Vagina (tissue), 2 donors: ENCODE data around the gene TRIM59. TPM values are rescaled to one million over a fixed set of nuclear protein-coding genes. Genes with fewer than 3 reads are reported as not detected.

Source experiments
- DNase-seq, 2 donors: peaks; one replicate each; pipeline ENCODE4 v3.0.0-alpha.2; 2017; ENCODE audit errors: extremely low spot score in 2 of 2
- H3K27ac ChIP-seq: fragments of 200-600 bp; sonication (generic); one replicate; pipeline ENCODE4 v1.5.1; 2019
- H3K27me3 ChIP-seq: fragments of 200-600 bp; sonication (generic); one replicate; pipeline ENCODE4 v1.5.1; 2019
- H3K36me3 ChIP-seq, 2 donors: fragments of 200-600 bp; sonication (generic); one replicate each; pipeline ENCODE4 v1.5.1; 2017 to 2019
- H3K4me1 ChIP-seq: fragments of 200-600 bp; sonication (generic); one replicate; pipeline ENCODE4 v1.5.1; 2019
- H3K4me3 ChIP-seq, 2 donors: fragments of 200-600 bp; sonication (generic); 1 replicate in 1 of 2; 2 replicates in 1 of 2; pipeline ENCODE4 v1.5.1; 2016 to 2019
- H3K9me3 ChIP-seq: fragments of 200-600 bp; sonication (generic); one replicate; pipeline ENCODE4 v1.5.1; 2019
- CTCF ChIP-seq, 3 experiments: fragments of 450-650 bp in 2 of 3; fragments of 200-600 bp in 1 of 3; sonication (generic) in 1 of 3; IDR thresholded peaks; one replicate each; pipeline ENCODE4 v1.5.1; 2017 to 2019; ENCODE audit warnings: antibody characterized with exemption in 3 of 3, mild to moderate bottlenecking in 2 of 3, moderate library complexity in 2 of 3
- POLR2A ChIP-seq, 2 donors: fragments of 450-650 bp; IDR thresholded peaks; one replicate each; pipeline ENCODE4 v1.6.1; 2017; ENCODE audit warnings: antibody characterized with exemption in 2 of 2, mild to moderate bottlenecking in 2 of 2, moderate library complexity in 2 of 2
- POLR2AphosphoS5 ChIP-seq, 2 donors: sonication (generic); formaldehyde crosslinking; IDR thresholded peaks; one replicate each; pipeline ENCODE4 v1.9.0; 2017; ENCODE audit warnings: antibody characterized with exemption in 2 of 2, mild to moderate bottlenecking in 2 of 2, low read depth in 1 of 2; ENCODE audit not compliant: insufficient read depth in 1 of 2
- intact Hi-C: fragments of 100-400 bp; cut with DNase I; formaldehyde crosslinking; loops from one replicate; pipeline ENCODE4 v1.15.1; 2023
- microRNA counts, 2 donors: library from miRNA; unstranded; fragments of <30 nt; microRNA quantifications; one replicate each; lab custom pipeline; 2016 to 2017
- microRNA-seq: library from miRNA; unstranded; fragments of <30 nt; microRNA quantifications from one replicate; pipeline ENCODE4, GENCODE V29; 2017; ENCODE audit warnings: borderline number of aligned reads, borderline replicate concordance
- small RNA-seq: library from RNA; depleted of rRNA; stranded (forward); fragments of <200 nt; gene quantifications from one replicate; pipeline ENCODE3, GENCODE V24; 2016
- total RNA-seq: library from RNA; depleted of rRNA; stranded (reverse); fragments of >200 nt; gene quantifications from one replicate; pipeline ENCODE4 v1.2.3, GENCODE V29; 2016

TRIM59 gene
- total RNA-seq, 1 donor from 2014 or later: 6.1 TPM

GRCh38 chr3:160392798-160393197 is 56.8 kb downstream of the TRIM59 start:
- Histone ChIP-seq H3K9me3 (no peaks in the 10 kb centered on the region), H3K36me3 (no peaks in the 10 kb centered on the region), H3K4me1 (no peaks in the 10 kb centered on the region), H3K27me3 (no peaks in the 10 kb centered on the region), H3K4me3 (no peak overlapping the region), H3K27ac (no peak overlapping the region)
- intact Hi-C loops: no loop called here
- no peak for TF ChIP-seq POLR2AphosphoS5 (IDR thresholded peaks at IDR 0.05; ENCODE audit: insufficient read depth in 1 of 2, low read depth in 1 of 2)
- no peak for TF ChIP-seq POLR2A (IDR thresholded peaks at IDR 0.05)
- no peak for TF ChIP-seq CTCF (IDR thresholded peaks at IDR 0.05)
- no peak for DNase-seq

GRCh38 chr3:160390565-160391138 is 58.9 kb downstream of the TRIM59 start:
- Histone ChIP-seq H3K36me3 (no peaks in the 10 kb centered on the region), H3K4me3 (no peak overlapping the region), H3K27ac (no peak overlapping the region), H3K9me3 (no peaks in the 10 kb centered on the region), H3K4me1 (no peaks in the 10 kb centered on the region), H3K27me3 (no peaks in the 10 kb centered on the region)
- intact Hi-C loops: no loop called here
- no peak for TF ChIP-seq POLR2AphosphoS5 (IDR thresholded peaks at IDR 0.05; ENCODE audit: insufficient read depth in 1 of 2, low read depth in 1 of 2)
- no peak for TF ChIP-seq CTCF (IDR thresholded peaks at IDR 0.05)
- no peak for TF ChIP-seq POLR2A (IDR thresholded peaks at IDR 0.05)
- no peak for DNase-seq

MicroRNAs encoded within 50 kb of the gene (microRNA counts, 767-probe panel; counts per million panel counts)
- 6,323 to 7,593 counts per million in 2 donors for microRNA hsa-miR-15b-5p (lab: Ali Mortazavi, UCI)

Small RNAs within 50 kb of the gene (microRNA-seq; reads per million reads assigned to microRNA genes)
- gene MIR15B: 1,310 reads per million, percentile 82 among the genes with 10 or more reads in this experiment
- gene MIR16-2: 331 reads per million, percentile 66 among the genes with 10 or more reads in this experiment

Small RNAs within 50 kb of the gene (small RNA-seq; reads per million reads assigned to genes)
- gene MIR15B (4.6 reads per million, percentile 85 among the genes with 10 or more reads in this experiment), gene MIR16-2 (1.3 reads per million, percentile 35 among the genes with 10 or more reads in this experiment), gene RNU7-136P (not detected)

Other genes with a start within 250 kb of the TRIM59 start
- not detected for gene C3orf80, start 224.4 kb downstream of the TRIM59 start, total RNA-seq
- 8.3 TPM for gene IFT80, start 50.6 kb downstream of the TRIM59 start, total RNA-seq
- gene SMC4, start 50.1 kb downstream of the TRIM59 start, total RNA-seq: 41.5 TPM
- gene KPNA4, start 115.8 kb upstream of the TRIM59 start, total RNA-seq: 24.8 TPM
- not detected for gene ARL14, start 227.4 kb upstream of the TRIM59 start, total RNA-seq